GM12878 (cell line): ENCODE results near the gene TAS2R60.

ENCODE experiments used
- ATF3 ChIP-seq: IDR thresholded peaks from 2 replicates; pipeline ENCODE4 v1.6.1; 2011; ENCODE audit warnings: low read depth, mild to moderate bottlenecking, low read length, moderate library complexity, borderline replicate concordance; ENCODE audit errors: extremely low read depth
- BACH1 ChIP-seq: fragments of 450-650 bp; IDR thresholded peaks from 2 replicates; pipeline ENCODE4 v1.6.1; 2017; ENCODE audit warnings: mild to moderate bottlenecking, borderline replicate concordance
- EED ChIP-seq: sonication (generic); IDR thresholded peaks from 2 replicates; pipeline ENCODE4 v1.6.1; 2016; ENCODE audit warnings: antibody characterized with exemption, low read depth
- MTA2 ChIP-seq: fragments of 450-650 bp; IDR thresholded peaks from 2 replicates; pipeline ENCODE4 v1.6.1; 2016; ENCODE audit warnings: low read depth, mild to moderate bottlenecking, moderate library complexity
- MYB ChIP-seq: fragments of 150-350 bp; IDR thresholded peaks from 2 replicates; pipeline ENCODE4 v1.6.1; 2014; ENCODE audit warnings: mild to moderate bottlenecking, low read depth, low read length, borderline replicate concordance
- PAX8 ChIP-seq: fragments of 450-650 bp; IDR thresholded peaks from 2 replicates; pipeline ENCODE4 v1.6.1; 2017; ENCODE audit warnings: mild to moderate bottlenecking, moderate library complexity
- PML ChIP-seq: IDR thresholded peaks from 2 replicates; pipeline ENCODE4 v1.6.1; 2012; ENCODE audit warnings: low read length, inconsistent platforms
- POLR2A ChIP-seq: IDR thresholded peaks from 2 replicates; pipeline ENCODE4 v1.6.1; 2011; ENCODE audit warnings: low read depth, mild to moderate bottlenecking, low read length
- RAD21 ChIP-seq: IDR thresholded peaks from 2 replicates; pipeline ENCODE4 v1.6.1; 2011; ENCODE audit warnings: mild to moderate bottlenecking, low read depth, low read length, moderate library complexity; ENCODE audit not compliant: insufficient read depth
- SP1 ChIP-seq: IDR thresholded peaks from one replicate; pipeline ENCODE4 v1.6.1; 2011; ENCODE audit warnings: low read depth, low read length
- TCF12 ChIP-seq: IDR thresholded peaks from 2 replicates; pipeline ENCODE4 v1.6.1; 2011; ENCODE audit warnings: low read depth, mild to moderate bottlenecking, low read length
- ZNF274 ChIP-seq: IDR thresholded peaks from one replicate; pipeline ENCODE4 v1.8.0; 2011; ENCODE audit not compliant: insufficient read length, insufficient read depth
- TF ChIP-seq, protein P1 (sequence below), 3 experiments: IDR thresholded peaks in 2 of 3; conservative IDR thresholded peaks in 1 of 3; 2 replicates each; pipeline ENCODE4 v1.5.1; 2011; ENCODE audit warnings: low read depth in 3 of 3, low read length in 3 of 3, mild to moderate bottlenecking in 3 of 3, control low read depth in 2 of 3, moderate library complexity in 2 of 3, inconsistent platforms in 1 of 3, mixed read lengths in 1 of 3; ENCODE audit not compliant: control insufficient read depth in 2 of 3, insufficient read depth in 1 of 3; ENCODE audit errors: extremely low read depth in 1 of 3
- TF ChIP-seq, protein P2 (sequence below): IDR thresholded peaks from 2 replicates; pipeline ENCODE4 v1.6.1; 2011; ENCODE audit warnings: borderline replicate concordance, low read depth, mild to moderate bottlenecking, moderate library complexity, mixed read lengths, low read length; ENCODE audit not compliant: insufficient read depth; ENCODE audit errors: extremely low read length

DNA sequence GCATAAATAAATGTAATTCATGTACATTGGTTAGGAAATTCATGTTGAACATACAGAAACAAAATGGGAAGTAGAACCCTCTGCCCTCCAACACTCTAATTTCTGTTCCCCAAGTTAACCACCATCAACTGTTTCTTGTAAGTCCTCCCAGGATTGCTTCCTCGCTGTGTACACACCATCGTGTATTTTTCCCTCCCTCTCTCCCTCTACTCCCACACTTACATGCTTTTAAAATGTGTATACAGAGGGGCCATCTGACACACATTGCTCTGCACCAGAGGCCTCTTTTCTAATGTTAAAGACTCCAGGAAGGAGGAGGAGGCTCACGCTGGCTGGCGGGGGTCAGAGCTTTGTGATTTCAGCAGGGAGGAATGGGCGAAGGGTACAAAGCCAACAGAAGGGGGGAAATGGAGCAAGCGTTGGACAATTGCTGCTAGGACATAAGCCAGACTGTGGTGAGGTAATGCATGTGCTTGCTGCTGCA is 32.7 kb upstream of the TAS2R60 start:
- no peak for TF ChIP-seq RAD21
- TF ChIP-seq EED: no peak
- no peak for TF ChIP-seq ZNF274
- TF ChIP-seq, protein P1, sequence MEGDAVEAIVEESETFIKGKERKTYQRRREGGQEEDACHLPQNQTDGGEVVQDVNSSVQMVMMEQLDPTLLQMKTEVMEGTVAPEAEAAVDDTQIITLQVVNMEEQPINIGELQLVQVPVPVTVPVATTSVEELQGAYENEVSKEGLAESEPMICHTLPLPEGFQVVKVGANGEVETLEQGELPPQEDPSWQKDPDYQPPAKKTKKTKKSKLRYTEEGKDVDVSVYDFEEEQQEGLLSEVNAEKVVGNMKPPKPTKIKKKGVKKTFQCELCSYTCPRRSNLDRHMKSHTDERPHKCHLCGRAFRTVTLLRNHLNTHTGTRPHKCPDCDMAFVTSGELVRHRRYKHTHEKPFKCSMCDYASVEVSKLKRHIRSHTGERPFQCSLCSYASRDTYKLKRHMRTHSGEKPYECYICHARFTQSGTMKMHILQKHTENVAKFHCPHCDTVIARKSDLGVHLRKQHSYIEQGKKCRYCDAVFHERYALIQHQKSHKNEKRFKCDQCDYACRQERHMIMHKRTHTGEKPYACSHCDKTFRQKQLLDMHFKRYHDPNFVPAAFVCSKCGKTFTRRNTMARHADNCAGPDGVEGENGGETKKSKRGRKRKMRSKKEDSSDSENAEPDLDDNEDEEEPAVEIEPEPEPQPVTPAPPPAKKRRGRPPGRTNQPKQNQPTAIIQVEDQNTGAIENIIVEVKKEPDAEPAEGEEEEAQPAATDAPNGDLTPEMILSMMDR (IDR thresholded peaks at IDR 0.05 in 2 of 3, conservative IDR thresholded peaks at IDR 0.05 in 1 of 3; ENCODE audit: control insufficient read depth in 2 of 3, extremely low read depth in 1 of 3, insufficient read depth in 1 of 3, low read depth in 3 of 3, low read length in 3 of 3): no peak
- TF ChIP-seq PML: no peak
- no peak for TF ChIP-seq MYB
- no peak for TF ChIP-seq PAX8
- TF ChIP-seq, protein P2, sequence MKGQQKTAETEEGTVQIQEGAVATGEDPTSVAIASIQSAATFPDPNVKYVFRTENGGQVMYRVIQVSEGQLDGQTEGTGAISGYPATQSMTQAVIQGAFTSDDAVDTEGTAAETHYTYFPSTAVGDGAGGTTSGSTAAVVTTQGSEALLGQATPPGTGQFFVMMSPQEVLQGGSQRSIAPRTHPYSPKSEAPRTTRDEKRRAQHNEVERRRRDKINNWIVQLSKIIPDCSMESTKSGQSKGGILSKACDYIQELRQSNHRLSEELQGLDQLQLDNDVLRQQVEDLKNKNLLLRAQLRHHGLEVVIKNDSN: no peak
- no peak for TF ChIP-seq ATF3
- TF ChIP-seq SP1: no peak
- TF ChIP-seq BACH1: no peak
- TF ChIP-seq POLR2A: no peak
- TF ChIP-seq TCF12: no peak
- TF ChIP-seq MTA2: no peak
